GM23338 (cell line): ENCODE results near the gene SDC1. TPM values are rescaled to one million over a fixed set of nuclear protein-coding genes. Genes with fewer than 3 reads are reported as not detected.

ENCODE experiments used
- ATAC-seq: fragments of 200-7000 bp; cut with Tn5 transposase; 3 replicates; pipeline ENCODE4 v1.9.1; 2020
- DNase-seq: peaks from one replicate; pipeline ENCODE4 v3.0.0-alpha.2; 2015; ENCODE audit warnings: low spot score
- H2AFZ ChIP-seq: fragments of 200-600 bp; sonication (generic); 2 replicates; pipeline ENCODE4 v1.8.0; 2016; ENCODE audit warnings: antibody characterized with exemption, mild to moderate bottlenecking, moderate library complexity
- H3F3A ChIP-seq: fragments of 200-600 bp; sonication (generic); replicated peaks from 2 replicates; pipeline ENCODE4 v1.8.0; 2017; ENCODE audit warnings: antibody characterized with exemption, mixed run types, low read depth
- H3K27ac ChIP-seq: fragments of 200-600 bp; sonication (generic); 2 replicates; pipeline ENCODE4 v1.6.1; 2016; ENCODE audit warnings: low read depth
- H3K27me3 ChIP-seq: fragments of 200-600 bp; sonication (generic); 2 replicates; pipeline ENCODE4 v1.8.0; 2016; ENCODE audit warnings: mild to moderate bottlenecking, mixed run types, moderate library complexity; ENCODE audit not compliant: insufficient read depth
- H3K36me3 ChIP-seq: fragments of 200-600 bp; sonication (generic); 2 replicates; pipeline ENCODE4 v1.8.0; 2016; ENCODE audit warnings: mild to moderate bottlenecking; ENCODE audit not compliant: insufficient read depth
- H3K4me1 ChIP-seq: fragments of 200-600 bp; sonication (generic); 2 replicates; pipeline ENCODE4 v1.8.0; 2016; ENCODE audit warnings: mild to moderate bottlenecking, moderate library complexity; ENCODE audit not compliant: insufficient read depth
- H3K4me2 ChIP-seq: fragments of 200-600 bp; sonication (generic); 2 replicates; pipeline ENCODE4 v1.7.1; 2017; ENCODE audit warnings: mixed run types
- H3K4me3 ChIP-seq: fragments of 200-600 bp; sonication (generic); 2 replicates; pipeline ENCODE4 v1.6.1; 2016; ENCODE audit warnings: mixed run types
- H3K79me2 ChIP-seq: fragments of 200-600 bp; sonication (generic); replicated peaks from 2 replicates; pipeline ENCODE4 v1.8.0; 2017; ENCODE audit warnings: mild to moderate bottlenecking; ENCODE audit not compliant: insufficient read depth
- H3K9me2 ChIP-seq: fragments of 200-600 bp; sonication (generic); 2 replicates; pipeline ENCODE4 v1.8.0; 2017; ENCODE audit not compliant: insufficient read depth
- H4K20me1 ChIP-seq: fragments of 200-600 bp; sonication (generic); replicated peaks from 2 replicates; pipeline ENCODE4 v1.8.0; 2017; ENCODE audit warnings: mild to moderate bottlenecking; ENCODE audit not compliant: insufficient read depth
- H3K27ac Mint-ChIP-seq: 2 replicates; pipeline ENCODE4 v1.8.0; 2020; ENCODE audit warnings: inconsistent platforms, mild to moderate bottlenecking, moderate library complexity, mixed read lengths
- H3K27me3 Mint-ChIP-seq: 3 replicates; pipeline ENCODE4 v1.8.0; 2022; ENCODE audit warnings: low read depth, mild to moderate bottlenecking, moderate library complexity, mixed read lengths, inconsistent platforms; ENCODE audit not compliant: insufficient read depth, poor library complexity
- H3K36me3 Mint-ChIP-seq: 3 replicates; pipeline ENCODE4 v1.8.0; 2021; ENCODE audit warnings: low read depth, mild to moderate bottlenecking, inconsistent platforms, moderate library complexity, mixed read lengths
- H3K4me1 Mint-ChIP-seq: 3 replicates; pipeline ENCODE4 v1.8.0; 2020; ENCODE audit warnings: mild to moderate bottlenecking, inconsistent platforms, mixed read lengths
- H3K4me3 Mint-ChIP-seq: 3 replicates; pipeline ENCODE4 v1.8.0; 2021; ENCODE audit warnings: moderate library complexity, mild to moderate bottlenecking, inconsistent platforms, mixed read lengths
- H3K9me3 Mint-ChIP-seq: 3 replicates; pipeline ENCODE4 v1.8.0; 2020; ENCODE audit warnings: moderate library complexity, mild to moderate bottlenecking, inconsistent platforms, mixed read lengths
- POLR2AphosphoS5 ChIP-seq: IDR thresholded peaks from 2 replicates; pipeline ENCODE4 v1.6.1; 2016; ENCODE audit warnings: antibody characterized with exemption, low read depth
- polyA plus RNA-seq: library from polyadenylated mRNA; unstranded; fragments of >200 nt; fragmentation: Nextera tagmentation; extraction: Ambion mirVana; gene quantifications from 2 replicates; pipeline ENCODE4 v1.2.1, GENCODE V29; 2016
- total RNA-seq: library from RNA; depleted of rRNA; stranded (reverse); fragments of >200 nt; shearing (Covaris generic); gene quantifications from 2 replicates; pipeline ENCODE4 v1.2.3, GENCODE V29; 2014
- TF ChIP-seq, protein P1 (sequence below), 2 experiments: fragments of 200-600 bp in 1 of 2; sonication (generic) in 1 of 2; conservative IDR thresholded peaks; 2 replicates each; pipeline versions ENCODE4 v1.5.1 to v1.6.1; 2016 to 2017; ENCODE audit warnings: antibody characterized with exemption in 2 of 2, low read depth in 2 of 2, mild to moderate bottlenecking in 2 of 2, moderate library complexity in 1 of 2
- TF ChIP-seq, protein P2 (sequence below): fragments of 250-450 bp; sonication (Bioruptor Pico); IDR thresholded peaks from 2 replicates; pipeline ENCODE4 v1.5.0; 2020; ENCODE audit warnings: mild to moderate bottlenecking, moderate library complexity

The SDC1 gene
- total and polyA plus RNA-seq, 2 experiments from 2014 or later, result 16.6 to 43.0 TPM

DNA sequence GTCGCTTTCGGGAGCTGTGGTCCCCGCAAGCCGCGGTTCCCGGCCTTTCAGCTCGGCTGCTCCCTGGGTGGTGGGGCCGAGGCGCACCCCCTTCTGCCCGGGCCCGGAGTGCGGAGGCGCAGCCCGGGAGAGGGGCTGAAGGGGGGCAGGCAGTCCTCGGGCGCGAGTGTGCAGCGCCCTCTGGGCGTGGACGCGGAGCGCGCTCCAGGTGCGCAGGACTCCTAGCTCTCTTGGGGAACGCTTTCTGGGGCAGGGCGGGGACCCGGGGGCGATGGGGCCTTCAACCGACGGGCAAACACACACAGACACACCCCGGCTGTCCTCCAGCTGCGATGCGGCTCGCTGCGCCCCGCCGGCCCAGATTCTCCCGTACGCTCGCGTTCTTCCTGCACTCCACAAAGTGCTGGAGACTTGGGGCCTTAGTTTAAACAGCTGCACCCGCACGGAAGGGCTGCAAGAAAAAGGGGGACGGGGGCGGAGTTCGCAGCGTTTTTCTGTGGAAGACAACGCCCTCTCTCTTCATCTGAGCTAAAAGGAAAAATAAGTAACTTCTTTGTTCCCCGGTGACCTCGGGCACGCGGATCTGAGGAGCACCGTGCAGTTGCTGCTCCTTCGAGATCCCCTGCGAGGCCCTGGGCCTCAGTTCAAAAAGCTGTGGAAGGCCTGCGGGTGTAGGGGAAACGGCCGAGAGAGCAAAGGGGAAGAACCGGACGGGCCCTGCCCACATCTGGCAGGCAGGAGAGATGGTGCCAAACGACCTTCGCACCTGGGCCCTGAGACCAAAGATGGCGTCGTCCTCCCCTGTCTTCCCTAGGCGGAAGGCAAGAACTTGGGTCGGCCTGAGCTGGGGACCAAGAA is 593 bp upstream of the SDC1 start:
- Mint-ChIP-seq H3K27ac (peak overlapping the region; percentile 81), H3K9me3 (peaks cover 3% of the 10 kb centered on the region; the same call in 1 of the 3 replicates), H3K36me3 (peaks cover 7% of the 10 kb centered on the region; the same call in 2 of the 3 replicates), H3K4me3 (peak overlapping the region; percentile 73), H3K4me1 (peaks cover 30% of the 10 kb centered on the region), H3K27me3 (peaks cover 25% of the 10 kb centered on the region)
- DNase-seq, result peak; percentile 84
- Histone ChIP-seq H4K20me1 (peaks cover 3% of the 10 kb centered on the region), H2AFZ (peak overlapping the region; percentile 94), H3K36me3 (no peaks in the 10 kb centered on the region), H3K9me2 (no peaks in the 10 kb centered on the region), H3K4me3 (peak overlapping the region; percentile 85), H3K4me2 (peak overlapping the region; percentile 94), H3K79me2 (peaks cover 26% of the 10 kb centered on the region), H3F3A (peaks cover 12% of the 10 kb centered on the region), H3K4me1 (peaks cover 21% of the 10 kb centered on the region), H3K27me3 (peaks cover 5% of the 10 kb centered on the region; the same call in 1 of the 2 replicates), H3K27ac (peak overlapping the region; percentile 86)
- ATAC-seq, result peak; percentile 68
- peak; percentile 57; the same call in 1 of the 2 replicates for TF ChIP-seq POLR2AphosphoS5
- TF ChIP-seq, protein P1, sequence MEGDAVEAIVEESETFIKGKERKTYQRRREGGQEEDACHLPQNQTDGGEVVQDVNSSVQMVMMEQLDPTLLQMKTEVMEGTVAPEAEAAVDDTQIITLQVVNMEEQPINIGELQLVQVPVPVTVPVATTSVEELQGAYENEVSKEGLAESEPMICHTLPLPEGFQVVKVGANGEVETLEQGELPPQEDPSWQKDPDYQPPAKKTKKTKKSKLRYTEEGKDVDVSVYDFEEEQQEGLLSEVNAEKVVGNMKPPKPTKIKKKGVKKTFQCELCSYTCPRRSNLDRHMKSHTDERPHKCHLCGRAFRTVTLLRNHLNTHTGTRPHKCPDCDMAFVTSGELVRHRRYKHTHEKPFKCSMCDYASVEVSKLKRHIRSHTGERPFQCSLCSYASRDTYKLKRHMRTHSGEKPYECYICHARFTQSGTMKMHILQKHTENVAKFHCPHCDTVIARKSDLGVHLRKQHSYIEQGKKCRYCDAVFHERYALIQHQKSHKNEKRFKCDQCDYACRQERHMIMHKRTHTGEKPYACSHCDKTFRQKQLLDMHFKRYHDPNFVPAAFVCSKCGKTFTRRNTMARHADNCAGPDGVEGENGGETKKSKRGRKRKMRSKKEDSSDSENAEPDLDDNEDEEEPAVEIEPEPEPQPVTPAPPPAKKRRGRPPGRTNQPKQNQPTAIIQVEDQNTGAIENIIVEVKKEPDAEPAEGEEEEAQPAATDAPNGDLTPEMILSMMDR (conservative IDR thresholded peaks at IDR 0.05; ENCODE audit: low read depth in 2 of 2), result peak; percentile 31 to 71; a peak in 2 of 4 replicates
- TF ChIP-seq, protein P2, sequence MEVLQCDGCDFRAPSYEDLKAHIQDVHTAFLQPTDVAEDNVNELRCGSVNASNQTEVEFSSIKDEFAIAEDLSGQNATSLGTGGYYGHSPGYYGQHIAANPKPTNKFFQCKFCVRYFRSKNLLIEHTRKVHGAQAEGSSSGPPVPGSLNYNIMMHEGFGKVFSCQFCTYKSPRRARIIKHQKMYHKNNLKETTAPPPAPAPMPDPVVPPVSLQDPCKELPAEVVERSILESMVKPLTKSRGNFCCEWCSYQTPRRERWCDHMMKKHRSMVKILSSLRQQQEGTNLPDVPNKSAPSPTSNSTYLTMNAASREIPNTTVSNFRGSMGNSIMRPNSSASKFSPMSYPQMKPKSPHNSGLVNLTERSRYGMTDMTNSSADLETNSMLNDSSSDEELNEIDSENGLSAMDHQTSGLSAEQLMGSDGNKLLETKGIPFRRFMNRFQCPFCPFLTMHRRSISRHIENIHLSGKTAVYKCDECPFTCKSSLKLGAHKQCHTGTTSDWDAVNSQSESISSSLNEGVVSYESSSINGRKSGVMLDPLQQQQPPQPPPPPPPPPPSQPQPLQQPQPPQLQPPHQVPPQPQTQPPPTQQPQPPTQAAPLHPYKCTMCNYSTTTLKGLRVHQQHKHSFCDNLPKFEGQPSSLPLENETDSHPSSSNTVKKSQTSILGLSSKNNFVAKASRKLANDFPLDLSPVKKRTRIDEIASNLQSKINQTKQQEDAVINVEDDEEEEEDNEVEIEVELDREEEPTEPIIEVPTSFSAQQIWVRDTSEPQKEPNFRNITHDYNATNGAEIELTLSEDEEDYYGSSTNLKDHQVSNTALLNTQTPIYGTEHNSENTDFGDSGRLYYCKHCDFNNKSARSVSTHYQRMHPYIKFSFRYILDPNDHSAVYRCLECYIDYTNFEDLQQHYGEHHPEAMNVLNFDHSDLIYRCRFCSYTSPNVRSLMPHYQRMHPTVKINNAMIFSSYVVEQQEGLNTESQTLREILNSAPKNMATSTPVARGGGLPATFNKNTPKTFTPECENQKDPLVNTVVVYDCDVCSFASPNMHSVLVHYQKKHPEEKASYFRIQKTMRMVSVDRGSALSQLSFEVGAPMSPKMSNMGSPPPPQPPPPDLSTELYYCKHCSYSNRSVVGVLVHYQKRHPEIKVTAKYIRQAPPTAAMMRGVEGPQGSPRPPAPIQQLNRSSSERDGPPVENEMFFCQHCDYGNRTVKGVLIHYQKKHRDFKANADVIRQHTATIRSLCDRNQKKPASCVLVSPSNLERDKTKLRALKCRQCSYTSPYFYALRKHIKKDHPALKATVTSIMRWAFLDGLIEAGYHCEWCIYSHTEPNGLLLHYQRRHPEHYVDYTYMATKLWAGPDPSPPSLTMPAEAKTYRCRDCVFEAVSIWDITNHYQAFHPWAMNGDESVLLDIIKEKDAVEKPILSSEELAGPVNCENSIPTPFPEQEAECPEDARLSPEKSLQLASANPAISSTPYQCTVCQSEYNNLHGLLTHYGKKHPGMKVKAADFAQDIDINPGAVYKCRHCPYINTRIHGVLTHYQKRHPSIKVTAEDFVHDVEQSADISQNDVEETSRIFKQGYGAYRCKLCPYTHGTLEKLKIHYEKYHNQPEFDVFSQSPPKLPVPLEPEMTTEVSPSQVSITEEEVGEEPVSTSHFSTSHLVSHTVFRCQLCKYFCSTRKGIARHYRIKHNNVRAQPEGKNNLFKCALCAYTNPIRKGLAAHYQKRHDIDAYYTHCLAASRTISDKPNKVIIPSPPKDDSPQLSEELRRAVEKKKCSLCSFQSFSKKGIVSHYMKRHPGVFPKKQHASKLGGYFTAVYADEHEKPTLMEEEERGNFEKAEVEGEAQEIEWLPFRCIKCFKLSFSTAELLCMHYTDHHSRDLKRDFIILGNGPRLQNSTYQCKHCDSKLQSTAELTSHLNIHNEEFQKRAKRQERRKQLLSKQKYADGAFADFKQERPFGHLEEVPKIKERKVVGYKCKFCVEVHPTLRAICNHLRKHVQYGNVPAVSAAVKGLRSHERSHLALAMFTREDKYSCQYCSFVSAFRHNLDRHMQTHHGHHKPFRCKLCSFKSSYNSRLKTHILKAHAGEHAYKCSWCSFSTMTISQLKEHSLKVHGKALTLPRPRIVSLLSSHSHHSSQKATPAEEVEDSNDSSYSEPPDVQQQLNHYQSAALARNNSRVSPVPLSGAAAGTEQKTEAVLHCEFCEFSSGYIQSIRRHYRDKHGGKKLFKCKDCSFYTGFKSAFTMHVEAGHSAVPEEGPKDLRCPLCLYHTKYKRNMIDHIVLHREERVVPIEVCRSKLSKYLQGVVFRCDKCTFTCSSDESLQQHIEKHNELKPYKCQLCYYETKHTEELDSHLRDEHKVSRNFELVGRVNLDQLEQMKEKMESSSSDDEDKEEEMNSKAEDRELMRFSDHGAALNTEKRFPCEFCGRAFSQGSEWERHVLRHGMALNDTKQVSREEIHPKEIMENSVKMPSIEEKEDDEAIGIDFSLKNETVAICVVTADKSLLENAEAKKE (CRISPR knock-in tag), result no peak
